Activated B cell treated with CpG ODN at 0.5 μM for 24 hours (primary cell): Measurements from ENCODE around the gene GRAMD1A. TPM values are rescaled to one million over a fixed set of nuclear protein-coding genes. Genes with fewer than 3 reads are reported as not detected.

Experiments
- ATAC-seq: fragments of 200-7000 bp; cut with Tn5 transposase; one replicate; pipeline ENCODE4 v1.10.0; 2021; ENCODE audit warnings: low read depth, mild to moderate bottlenecking, moderate library complexity
- CTCF ChIA-PET: fragments of 350-600 bp; sonication (Branson Sonifier 250); formaldehyde crosslinking; loops from one replicate; lab custom pipeline; 2021; ENCODE audit warnings: antibody characterized with exemption; lab: Charles Lee
- POLR2A ChIA-PET: fragments of 350-600 bp; sonication (Branson Sonifier 250); formaldehyde crosslinking; loops from one replicate; lab custom pipeline; 2021; ENCODE audit warnings: antibody characterized with exemption; lab: Charles Lee
- DNase-seq: peaks from one replicate; pipeline ENCODE4 v3.0.0; 2022
- H3K27ac Mint-ChIP-seq: one replicate; pipeline ENCODE4 v1.8.0; 2020; ENCODE audit warnings: mixed read lengths
- H3K27me3 Mint-ChIP-seq: one replicate; pipeline ENCODE4 v1.8.0; 2021; ENCODE audit warnings: mixed read lengths
- H3K36me3 Mint-ChIP-seq: one replicate; pipeline ENCODE4 v1.8.0; 2021; ENCODE audit warnings: low read depth, mixed read lengths
- H3K4me1 Mint-ChIP-seq: one replicate; pipeline ENCODE4 v1.8.0; 2021; ENCODE audit warnings: mixed read lengths
- H3K4me3 Mint-ChIP-seq: one replicate; pipeline ENCODE4 v1.8.0; 2020; ENCODE audit warnings: mild to moderate bottlenecking, mixed read lengths
- H3K9me3 Mint-ChIP-seq: one replicate; pipeline ENCODE4 v1.8.0; 2020; ENCODE audit warnings: mixed read lengths
- CTCF ChIP-seq: fragments of 200-600 bp; IDR thresholded peaks from one replicate; pipeline ENCODE4 v1.8.0; 2022; ENCODE audit warnings: antibody characterized with exemption, mild to moderate bottlenecking
- intact Hi-C: fragments of 100-400 bp; cut with micrococcal nuclease; formaldehyde crosslinking; loops from one replicate; pipeline ENCODE4 v1.15.1; 2024
- total RNA-seq: library from RNA; stranded (reverse); gene quantifications from 2 replicates; pipeline ENCODE4 v1.2.3, GENCODE V29; 2022

The GRAMD1A gene
- total RNA-seq, 1 donor from 2014 or later = 52.9 TPM

- ATAC-seq = no peak
- CTCF ChIA-PET = no interaction called here
- Mint-ChIP-seq H3K27ac (no peak overlapping the region), H3K4me1 (peaks cover 29% of the 10 kb centered on the region), H3K4me3 (no peak overlapping the region), H3K27me3 (no peaks in the 10 kb centered on the region), H3K9me3 (no peaks in the 10 kb centered on the region), H3K36me3 (peaks cover 72% of the 10 kb centered on the region)
- no peak for TF ChIP-seq CTCF
- POLR2A ChIA-PET = interaction anchor here (0.6 kb wide), 1 partner anchor 578 kb away, joined by 5 read pairs; no protein-coding TSS in a partner anchor
- intact Hi-C loops = no loop called here
- no peak for DNase-seq
These were observed 17.4 kb downstream of the GRAMD1A start for GRCh38 chr19:35017507-35017906.

GRCh38 chr19:35018379-35018778 lies 18.3 kb downstream of the GRAMD1A start:
- H3K27ac Mint-ChIP-seq = peak overlapping the region; percentile 18
- POLR2A ChIA-PET = no interaction called here
- CTCF ChIA-PET = no interaction called here

GRCh38 chr19:35019144-35019543 lies 19.0 kb downstream of the GRAMD1A start:
- H3K9me3 Mint-ChIP-seq = no peaks in the 10 kb centered on the region
- ATAC-seq = no peak
- H3K27me3 Mint-ChIP-seq = no peaks in the 10 kb centered on the region
- no peak for DNase-seq
- intact Hi-C loops = no loop called here
- no peak overlapping the region for H3K4me3 Mint-ChIP-seq
- H3K27ac Mint-ChIP-seq = no peak overlapping the region
- CTCF ChIA-PET = no interaction called here
- peaks cover 12% of the 10 kb centered on the region for H3K4me1 Mint-ChIP-seq
- TF ChIP-seq CTCF = no peak
- POLR2A ChIA-PET = no interaction called here
- peaks cover 80% of the 10 kb centered on the region for H3K36me3 Mint-ChIP-seq

More at GRCh38 chr19:35018379-35018778, 18.3 kb downstream of the GRAMD1A start:
- Mint-ChIP-seq H3K4me1 (peaks cover 20% of the 10 kb centered on the region), H3K9me3 (no peaks in the 10 kb centered on the region), H3K4me3 (no peak overlapping the region), H3K36me3 (peaks cover 74% of the 10 kb centered on the region), H3K27me3 (no peaks in the 10 kb centered on the region)
- ATAC-seq = no peak
- no peak for DNase-seq
- TF ChIP-seq CTCF = no peak
- intact Hi-C loops = no loop called here

GRCh38 chr19:35021016-35021415 lies 20.9 kb downstream of the GRAMD1A start:
- Mint-ChIP-seq H3K4me3 (no peak overlapping the region), H3K4me1 (peaks cover 6% of the 10 kb centered on the region), H3K27me3 (no peaks in the 10 kb centered on the region), H3K9me3 (no peaks in the 10 kb centered on the region), H3K36me3 (peaks cover 85% of the 10 kb centered on the region), H3K27ac (no peak overlapping the region)
- intact Hi-C loops = no loop called here
- ChIA-PET POLR2A (interaction anchor here (0.5 kb wide), 1 partner anchor 1649 kb away, joined by 6 read pairs; no protein-coding TSS in a partner anchor), CTCF (no interaction called here)
- no peak for ATAC-seq
- TF ChIP-seq CTCF = no peak
- no peak for DNase-seq

- DNase-seq = no peak
- Mint-ChIP-seq H3K27me3 (no peaks in the 10 kb centered on the region), H3K27ac (no peak overlapping the region), H3K9me3 (no peaks in the 10 kb centered on the region), H3K4me1 (peaks cover 6% of the 10 kb centered on the region), H3K4me3 (no peak overlapping the region), H3K36me3 (peaks cover 87% of the 10 kb centered on the region)
- ATAC-seq = no peak
- no peak for TF ChIP-seq CTCF
- intact Hi-C loops = no loop called here
- CTCF ChIA-PET = no interaction called here
- POLR2A ChIA-PET = interaction anchor here (0.5 kb wide), 1 partner anchor 1650 kb away, joined by 6 read pairs; no protein-coding TSS in a partner anchor
These were observed 21.5 kb downstream of the GRAMD1A start for GRCh38 chr19:35021596-35021995.
